ENCODE data around the gene ANXA6.

DNA sequence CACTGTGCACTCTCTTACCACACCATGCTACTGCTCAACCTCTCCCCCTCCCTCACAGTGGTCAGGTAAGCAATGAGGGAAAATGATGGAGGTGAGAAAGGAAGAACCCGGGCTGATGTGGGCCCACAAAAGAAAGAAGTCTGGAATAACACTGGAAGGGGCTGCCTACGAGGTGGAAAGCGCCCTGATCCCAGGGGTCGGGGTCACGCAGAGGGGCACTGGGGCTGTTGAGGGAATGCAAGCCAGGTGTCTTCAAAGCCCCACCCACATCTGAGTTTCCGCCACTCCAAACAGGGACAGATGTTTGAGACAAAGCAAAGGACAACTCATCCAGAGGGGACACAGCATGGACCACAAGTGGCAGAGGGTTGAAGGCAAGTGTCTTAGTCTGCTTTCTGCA, 81.0 kb downstream of the ANXA6 start:
- TF ChIP-seq CTCF (IDR thresholded peaks at IDR 0.05) (no peak), POLR2A (IDR thresholded peaks at IDR 0.05) (no peak)

Measured in suprapubic skin (tissue), 3 donors.